B cell (primary cell): ENCODE data around the gene DAZAP2. TPM values are rescaled to one million over a fixed set of nuclear protein-coding genes. Genes with fewer than 3 reads are reported as not detected.

Experiments used
- ATAC-seq: fragments of 200-7000 bp; cut with Tn5 transposase; one replicate; pipeline ENCODE4 v1.10.0; 2021; ENCODE audit warnings: low read depth, mild to moderate bottlenecking, moderate number of reproducible peaks, moderate library complexity
- CTCF ChIA-PET: fragments of 350-600 bp; sonication (Branson Sonifier 250); formaldehyde crosslinking; loops from one replicate; lab custom pipeline; 2021; ENCODE audit warnings: antibody characterized with exemption, inconsistent platforms; lab: Charles Lee
- POLR2A ChIA-PET: fragments of 350-600 bp; sonication (Branson Sonifier 250); formaldehyde crosslinking; loops from one replicate; lab custom pipeline; 2021; ENCODE audit warnings: antibody characterized with exemption; lab: Charles Lee
- DNase-seq: peaks from one replicate; pipeline ENCODE4 v3.0.0; 2013
- H2AFZ ChIP-seq: 2 replicates; pipeline ENCODE4 v1.6.1; 2012; ENCODE audit warnings: mild to moderate bottlenecking, low read depth, low read length; ENCODE audit not compliant: insufficient read depth, poor library complexity, severe bottlenecking
- H3K27ac ChIP-seq, 2 donors: 1 replicate in 1 of 2; 2 replicates in 1 of 2; pipeline ENCODE4 v1.5.1; 2012 to 2013; ENCODE audit warnings: low read length in 2 of 2, mild to moderate bottlenecking in 2 of 2, moderate library complexity in 1 of 2
- H3K27me3 ChIP-seq, 4 experiments: fragments of 200-600 bp in 1 of 4; sonication (generic) in 1 of 4; replicated peaks in 1 of 4; 1 replicate in 2 of 4; 2 replicates in 2 of 4; pipeline versions ENCODE4 v1.6.1 to v1.7.0; 2013 to 2016; ENCODE audit warnings: low read length in 3 of 4, mild to moderate bottlenecking in 2 of 4, mixed read lengths in 1 of 4, moderate library complexity in 1 of 4; ENCODE audit not compliant: insufficient read depth in 4 of 4, control insufficient read depth in 3 of 4; ENCODE audit errors: control extremely low read depth in 1 of 4
- H3K36me3 ChIP-seq, 2 experiments: replicated peaks in 1 of 2; 1 replicate in 1 of 2; 2 replicates in 1 of 2; pipeline versions ENCODE4 v1.6.1 to v1.7.1; 2013; ENCODE audit warnings: low read length in 1 of 2; ENCODE audit not compliant: insufficient read depth in 2 of 2, control insufficient read depth in 1 of 2; ENCODE audit errors: control extremely low read depth in 1 of 2, extremely low read depth in 1 of 2
- H3K4me1 ChIP-seq, 2 donors: fragments of 200-600 bp in 1 of 2; sonication (generic) in 1 of 2; 1 replicate in 1 of 2; 2 replicates in 1 of 2; pipeline versions ENCODE4 v1.5.1 to v1.6.1; 2013 to 2017; ENCODE audit warnings: low read length in 2 of 2; ENCODE audit not compliant: control insufficient read depth in 2 of 2, insufficient read depth in 2 of 2
- H3K4me2 ChIP-seq: replicated peaks from 2 replicates; pipeline ENCODE3; 2012; ENCODE audit warnings: mild to moderate bottlenecking, low read depth, low read length; ENCODE audit not compliant: poor library complexity, severe bottlenecking
- H3K4me3 ChIP-seq, 5 experiments: fragments of 200-600 bp in 1 of 5; sonication (generic) in 1 of 5; 1 replicate in 3 of 5; 2 replicates in 2 of 5; pipeline versions ENCODE4 v1.5.1 to v1.7.0; 2011 to 2016; ENCODE audit warnings: low read length in 4 of 5, mild to moderate bottlenecking in 4 of 5, low read depth in 2 of 5, control low read depth in 1 of 5, moderate library complexity in 1 of 5; ENCODE audit not compliant: insufficient read depth in 1 of 5; ENCODE audit errors: control extremely low read depth in 1 of 5, extremely low read depth in 1 of 5
- H3K79me2 ChIP-seq: fragments of 200-600 bp; sonication (generic); one replicate; pipeline ENCODE4 v1.6.0; 2016; ENCODE audit warnings: low read length; ENCODE audit not compliant: control insufficient read depth, insufficient read depth
- H3K9ac ChIP-seq: fragments of 200-600 bp; sonication (generic); 2 replicates; pipeline ENCODE4 v1.6.1; 2017; ENCODE audit warnings: mild to moderate bottlenecking, low read length, moderate library complexity
- H3K9me3 ChIP-seq, 3 donors: one replicate each; pipeline versions ENCODE4 v1.6.1 to v1.7.1; 2013; ENCODE audit warnings: low read length in 2 of 3; ENCODE audit not compliant: control insufficient read depth in 2 of 3, insufficient read depth in 1 of 3; ENCODE audit errors: control extremely low read depth in 1 of 3
- H4K20me1 ChIP-seq: 2 replicates; pipeline ENCODE4 v1.6.0; 2012; ENCODE audit warnings: mild to moderate bottlenecking, low read length; ENCODE audit not compliant: insufficient read depth, control insufficient read depth, poor library complexity, severe bottlenecking
- H3K27ac Mint-ChIP-seq: one replicate; pipeline ENCODE4 v1.8.0; 2021; ENCODE audit warnings: mixed read lengths
- H3K27me3 Mint-ChIP-seq: one replicate; pipeline ENCODE4 v1.8.0; 2021; ENCODE audit warnings: mixed read lengths
- H3K4me1 Mint-ChIP-seq: one replicate; pipeline ENCODE4 v1.8.0; 2021; ENCODE audit warnings: mixed read lengths
- H3K4me3 Mint-ChIP-seq: one replicate; pipeline ENCODE4 v1.8.0; 2021; ENCODE audit warnings: mixed read lengths
- H3K9me3 Mint-ChIP-seq: one replicate; pipeline ENCODE4 v1.8.0; 2022; ENCODE audit warnings: mixed read lengths; ENCODE audit not compliant: insufficient read depth
- CTCF ChIP-seq: fragments of 200-600 bp; IDR thresholded peaks from one replicate; pipeline ENCODE4 v1.8.0; 2022; ENCODE audit warnings: antibody characterized with exemption, mild to moderate bottlenecking
- EZH2 ChIP-seq: IDR thresholded peaks from 2 replicates; pipeline ENCODE4 v1.6.1; 2012; ENCODE audit warnings: borderline replicate concordance, low read depth, mild to moderate bottlenecking, moderate library complexity, low read length; ENCODE audit not compliant: insufficient read depth, poor library complexity, severe bottlenecking
- WGBS: methylation state at CpG from one replicate; pipeline ENCODE4 v1.1.5; 2013; ENCODE audit warnings: missing lambda C conversion rate; ENCODE audit not compliant: insufficient coverage; 5-methylcytosine and 5-hydroxymethylcytosine counted together
- intact Hi-C: fragments of 100-400 bp; cut with micrococcal nuclease; formaldehyde crosslinking; loops from one replicate; pipeline ENCODE4 v1.10.0; 2022
- polyA plus RNA-seq: library from polyadenylated mRNA; depleted of rRNA; stranded (reverse); fragments of >200 nt; gene quantifications from 2 replicates; pipeline ENCODE4 v1.2.3, GENCODE V29; 2012
- total RNA-seq, 2 donors: library from RNA; stranded (reverse); fragments of 120-200 nt in 1 of 2; gene quantifications; 1 replicate in 1 of 2; 2 replicates in 1 of 2; pipeline versions ENCODE4 v1.2.3 to v1.2.4, GENCODE V29; 2013 to 2022

The DAZAP2 gene
- total and polyA plus RNA-seq, 2 donors (not counting 1 experiment from before 2014, with no cell fraction given), result 233 to 620 TPM

DNA sequence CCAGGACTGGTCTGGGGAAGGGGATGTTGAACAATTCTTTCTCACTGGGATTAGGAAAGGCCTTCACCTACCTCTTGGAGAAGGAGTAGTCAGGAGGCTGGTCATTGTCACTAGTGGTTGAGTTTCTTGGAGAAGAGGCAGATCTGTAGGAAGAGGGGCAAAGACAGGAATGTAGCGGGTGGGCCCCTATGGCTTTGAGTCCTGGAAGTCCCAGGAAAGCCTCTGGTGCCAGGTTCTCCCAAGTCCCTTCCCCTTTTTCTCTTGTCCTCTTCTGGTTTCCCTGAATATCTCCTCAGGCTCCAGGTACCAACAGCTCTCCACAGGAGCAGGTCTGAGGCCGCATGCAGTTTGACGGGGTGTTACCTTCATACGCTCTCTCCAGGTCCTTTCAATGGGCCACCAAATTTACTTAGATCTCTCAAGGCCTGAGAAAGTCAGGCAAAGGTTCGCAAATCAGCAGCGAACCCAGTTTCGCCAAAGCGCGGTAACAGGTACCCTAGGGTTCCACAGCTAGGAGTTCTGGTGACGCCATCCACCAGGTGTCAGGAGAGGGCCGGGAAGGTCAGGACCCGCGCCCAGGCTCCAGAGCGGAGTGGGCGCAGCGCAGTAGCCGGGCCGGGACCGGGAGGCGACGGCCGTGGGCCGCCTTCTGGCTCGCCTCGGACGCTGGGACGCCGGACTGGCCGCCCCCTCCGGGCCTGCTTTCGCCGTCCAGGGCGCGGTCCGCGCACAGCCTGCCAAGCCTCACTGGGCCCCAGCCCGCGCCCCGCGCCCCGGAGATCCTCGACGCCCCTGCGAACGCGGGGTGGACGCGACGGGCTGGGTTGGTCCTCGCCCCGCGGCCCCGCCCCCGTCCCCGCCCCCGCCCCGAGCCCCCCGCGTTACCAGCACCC, 30.8 kb downstream of the DAZAP2 start:
- no peaks in the 10 kb centered on the region for H3K79me2 ChIP-seq
- peak overlapping the region; percentile 76 for H3K9ac ChIP-seq
- DNase-seq (peak; percentile 76), ATAC-seq (peak; percentile 52)
- CTCF ChIA-PET, result interaction anchor here (0.5 to 7.1 kb wide), 16 partner anchors 20 to 540 kb away, joined by 3 to 127 read pairs (median 4); partner anchors contain the start of gene DAZAP2
- 7% methylated on average over 55 of the region's 59 CpGs for WGBS
- Mint-ChIP-seq H3K27ac (peak overlapping the region; percentile 91), H3K4me1 (peaks cover 36% of the 10 kb centered on the region), H3K9me3 (no peaks in the 10 kb centered on the region), H3K27me3 (no peaks in the 10 kb centered on the region), H3K4me3 (peak overlapping the region; percentile 95)
- peak overlapping the region; percentile 9 to 86 (median 70) for H3K4me3 ChIP-seq
- no peaks in the 10 kb centered on the region for H3K27me3 ChIP-seq
- H2AFZ ChIP-seq, result peak overlapping the region; percentile 83
- H3K4me1 ChIP-seq, result peaks cover 20 to 23% of the 10 kb centered on the region in 2 donors
- peak overlapping the region in 1 of 2 donors; percentile 56 for H3K27ac ChIP-seq
- POLR2A ChIA-PET, result interaction anchor here (0.9 to 2.2 kb wide), 7 partner anchors 30 to 186 kb away, joined by 3 to 16 read pairs (median 4); partner anchors contain the start of genes CSRNP2 and DAZAP2
- TF ChIP-seq EZH2 (no peak), CTCF (peak; percentile 25)
- no peaks in the 10 kb centered on the region for H3K36me3 ChIP-seq
- intact Hi-C loops, result loop anchor here (1.0 to 2.0 kb wide), 6 partner anchors 31 to 263 kb away; partner anchors contain the start of gene DAZAP2
- no peaks in the 10 kb centered on the region for H4K20me1 ChIP-seq
- peaks cover 0 to 2% (median 0%) of the 10 kb centered on the region in 3 donors for H3K9me3 ChIP-seq
- peak overlapping the region; percentile 97 for H3K4me2 ChIP-seq
